ENCODE measurements around the gene PHLDB2. TPM values are rescaled to one million over a fixed set of nuclear protein-coding genes. Genes with fewer than 3 reads are reported as not detected.

PHLDB2 gene
- total RNA-seq, 6 donors from 2014 or later: 22.4 to 67.1 (median 42.7) TPM

GRCh38 chr3:111971533-111972130 lies 112.6 kb downstream of the PHLDB2 start:
- Histone ChIP-seq H3K4me3 (no peak overlapping the region), H3K36me3 (peaks cover 0 to 6% (median 0%) of the 10 kb centered on the region in 4 donors), H3K27ac (no peak overlapping the region), H3K9me3 (no peaks in the 10 kb centered on the region), H3K27me3 (no peaks in the 10 kb centered on the region), H3K4me1 (peaks cover 4 to 11% (median 9%) of the 10 kb centered on the region in 4 donors)
- ATAC-seq (ENCODE audit: low FRiP score in 2 of 2): no peak
- no peak for TF ChIP-seq CTCF (IDR thresholded peaks at IDR 0.05)
- no peak for TF ChIP-seq POLR2AphosphoS5 (IDR thresholded peaks at IDR 0.05)
- no peak for TF ChIP-seq EP300 (IDR thresholded peaks at IDR 0.05)
- no peak for TF ChIP-seq POLR2A (IDR thresholded peaks at IDR 0.05)
- WGBS, 2 donors: 81 to 83% methylated on average over 11 of the region's 11 CpGs
- DNase-seq: no peak

GRCh38 chr3:111972891-111973290 lies 113.8 kb downstream of the PHLDB2 start:
- H3K36me3 ChIP-seq: peaks cover 0 to 6% (median 0%) of the 10 kb centered on the region in 4 donors
- H3K27ac ChIP-seq: no peak overlapping the region
- peaks cover 0 to 1% (median 0%) of the 10 kb centered on the region in 4 donors for H3K4me1 ChIP-seq
- H3K4me3 ChIP-seq: no peak overlapping the region
- ATAC-seq (ENCODE audit: low FRiP score in 2 of 2) (no peak), DNase-seq (no peak)
- no peak for TF ChIP-seq EP300 (IDR thresholded peaks at IDR 0.05)
- H3K27me3 ChIP-seq: no peaks in the 10 kb centered on the region
- WGBS, 2 donors: 49 to 90% methylated on average over 3 of the region's 3 CpGs
- H3K9me3 ChIP-seq: no peaks in the 10 kb centered on the region

GRCh38 chr3:111975131-111975530 lies 116.1 kb downstream of the PHLDB2 start:
- TF ChIP-seq EP300 (IDR thresholded peaks at IDR 0.05): no peak
- no peak for TF ChIP-seq CTCF (IDR thresholded peaks at IDR 0.05)
- no peak for TF ChIP-seq POLR2A (IDR thresholded peaks at IDR 0.05)
- TF ChIP-seq POLR2AphosphoS5 (IDR thresholded peaks at IDR 0.05): no peak
- no peak for ATAC-seq (ENCODE audit: low FRiP score in 2 of 2)
- Histone ChIP-seq H3K9me3 (no peaks in the 10 kb centered on the region), H3K27me3 (no peaks in the 10 kb centered on the region), H3K27ac (no peak overlapping the region), H3K36me3 (peaks cover 0 to 6% (median 0%) of the 10 kb centered on the region in 4 donors), H3K4me3 (no peak overlapping the region), H3K4me1 (peaks cover 4 to 9% (median 6%) of the 10 kb centered on the region in 4 donors)
- DNase-seq: no peak
- 87 to 91% methylated on average over 2 of the region's 2 CpGs for WGBS, 2 donors

GRCh38 chr3:111976254-111976653 lies 117.2 kb downstream of the PHLDB2 start:
- no peaks in the 10 kb centered on the region for H3K27me3 ChIP-seq
- ATAC-seq (ENCODE audit: low FRiP score in 2 of 2): no peak
- no peak for TF ChIP-seq POLR2AphosphoS5 (IDR thresholded peaks at IDR 0.05)
- no peak for TF ChIP-seq EP300 (IDR thresholded peaks at IDR 0.05)
- TF ChIP-seq CTCF (IDR thresholded peaks at IDR 0.05): no peak

GRCh38 chr3:111978583-111979433 lies 119.7 kb downstream of the PHLDB2 start, which contains the start of gene ABHD10:
TSS of gene ABHD10 (plus strand) at chr3:111979026. CDS start at chr3:111979062, 36 bp downstream.
- Histone ChIP-seq H3K36me3 (peaks cover 0 to under 1% (median 0%) of the 10 kb centered on the region in 4 donors), H3K4me1 (peaks cover 16 to 18% (median 17%) of the 10 kb centered on the region in 4 donors), H3K27ac (peak within 1 kb of the TSS; percentile 81 to 90 (median 83)), H3K4me3 (peak within 1 kb of the TSS; percentile 62 to 84 (median 74)), H3K27me3 (no peaks in the 10 kb centered on the region), H3K9me3 (no peaks in the 10 kb centered on the region)
- DNase-seq (peak; percentile 96 to 97), ATAC-seq (ENCODE audit: low FRiP score in 2 of 2) (peak; percentile 98)
- 11 to 16% methylated on average over 18 to 46 of the region's 61 CpGs for WGBS, 2 donors
- TF ChIP-seq CTCF (IDR thresholded peaks at IDR 0.05) (peak in 2 of 6 experiments; percentile 8 to 29), POLR2AphosphoS5 (IDR thresholded peaks at IDR 0.05) (peak; percentile 84 to 98), POLR2A (IDR thresholded peaks at IDR 0.05) (peak in 3 of 4 donors; percentile 83 to 96 (median 88)), EP300 (IDR thresholded peaks at IDR 0.05) (no peak)

More at GRCh38 chr3:111976254-111976653, 117.2 kb downstream of the PHLDB2 start:
- 66 to 72% methylated on average over 2 of the region's 2 CpGs for whole genome bisulfite sequencing, 2 donors
- Histone ChIP-seq H3K9me3 (no peaks in the 10 kb centered on the region), H3K4me3 (no peak overlapping the region), H3K27ac (no peak overlapping the region), H3K36me3 (peaks cover 0 to 6% (median 0%) of the 10 kb centered on the region in 4 donors), H3K4me1 (peaks cover 9 to 18% (median 16%) of the 10 kb centered on the region in 4 donors)
- no peak for DNase-seq

Measured in upper lobe of left lung (tissue), 6 donors.